NCI-H1436 treated with DMSO at 0.1 percent for 48 hours (cell line): Measurements from ENCODE around the gene FRYL.
"Not testable (repeated sequence)": the region's sequence is repeated elsewhere in the genome, so short reads cannot be mapped to it uniquely, and the experiment has no call there.

ENCODE experiments used
- DNase-seq: peaks from one replicate; lab custom pipeline; 2025; lab: John Stamatoyannopoulos, UW

Gene FRYL

DNA sequence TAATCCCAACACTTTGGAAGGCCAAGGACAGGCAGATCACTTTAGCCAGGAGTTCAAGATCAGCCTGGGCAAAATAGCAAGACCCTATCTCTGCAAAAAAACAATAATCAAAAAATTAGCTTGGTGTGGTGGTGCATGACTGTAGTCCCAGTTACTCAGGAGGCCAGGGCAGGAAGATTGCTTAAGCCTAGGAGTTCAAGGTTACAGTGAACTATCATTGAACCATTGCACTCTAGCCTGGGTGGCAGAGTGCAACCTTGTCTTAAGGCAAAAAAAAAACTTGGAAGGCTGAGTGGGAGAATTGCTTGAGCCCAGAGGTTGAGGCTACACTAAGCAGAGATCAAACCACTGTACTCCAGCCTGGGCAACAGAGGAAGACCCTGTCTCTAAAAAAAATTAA lies 5.2 kb upstream of the FRYL start:
- DNase-seq: no peak

GRCh38 chr4:48781968-48782367 lies 1.9 kb upstream of the FRYL start:
- no peak for DNase-seq

- no peak for DNase-seq
These were observed 761 bp upstream of the FRYL start for GRCh38 chr4:48780865-48781214.

DNA sequence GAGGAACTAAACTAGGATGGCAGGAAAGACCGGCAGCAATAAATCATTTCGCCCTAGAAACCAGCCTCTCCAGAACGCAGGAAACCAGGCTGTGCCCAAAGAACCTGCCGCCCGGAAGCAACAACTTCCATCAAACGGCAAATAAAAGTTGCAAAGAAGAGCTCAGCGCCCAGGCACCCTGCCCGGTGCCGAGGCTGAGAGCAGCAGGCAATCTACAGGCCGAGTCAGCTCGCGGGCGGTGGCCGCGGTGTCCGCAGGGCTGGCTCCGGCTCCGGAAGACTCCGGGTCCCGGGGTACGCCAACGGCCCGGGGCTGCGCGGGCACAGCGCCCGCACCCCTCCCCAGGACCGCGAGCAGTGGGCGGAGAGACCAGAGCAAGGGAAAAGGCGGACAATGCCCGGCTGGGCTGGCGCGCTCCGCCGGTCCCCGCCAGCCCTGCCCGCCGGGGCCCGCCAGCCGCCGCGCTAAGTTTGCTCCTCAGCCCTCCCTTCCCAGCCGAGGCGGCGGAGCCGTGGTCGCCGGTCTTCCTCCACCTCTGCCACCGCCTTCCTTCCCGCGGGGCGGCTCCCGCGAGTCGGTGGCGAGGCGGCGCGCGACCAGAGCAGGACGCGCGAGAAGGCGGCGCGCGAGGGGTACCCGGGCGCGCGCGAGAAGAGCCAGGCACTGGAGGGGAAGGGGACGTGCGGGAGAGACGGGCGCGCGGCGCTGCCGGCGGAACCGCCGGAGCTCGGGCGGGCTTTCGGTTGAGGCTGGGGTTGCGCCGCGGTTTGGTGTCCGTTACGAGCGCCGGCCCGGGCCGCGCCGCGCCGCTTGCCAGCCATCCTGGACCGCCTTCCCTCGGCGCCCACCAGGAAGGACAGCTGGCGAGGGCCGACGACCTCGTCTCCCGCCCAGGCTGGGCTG lies 733 bp downstream of the FRYL start:
- DNase-seq: no peak

DNA sequence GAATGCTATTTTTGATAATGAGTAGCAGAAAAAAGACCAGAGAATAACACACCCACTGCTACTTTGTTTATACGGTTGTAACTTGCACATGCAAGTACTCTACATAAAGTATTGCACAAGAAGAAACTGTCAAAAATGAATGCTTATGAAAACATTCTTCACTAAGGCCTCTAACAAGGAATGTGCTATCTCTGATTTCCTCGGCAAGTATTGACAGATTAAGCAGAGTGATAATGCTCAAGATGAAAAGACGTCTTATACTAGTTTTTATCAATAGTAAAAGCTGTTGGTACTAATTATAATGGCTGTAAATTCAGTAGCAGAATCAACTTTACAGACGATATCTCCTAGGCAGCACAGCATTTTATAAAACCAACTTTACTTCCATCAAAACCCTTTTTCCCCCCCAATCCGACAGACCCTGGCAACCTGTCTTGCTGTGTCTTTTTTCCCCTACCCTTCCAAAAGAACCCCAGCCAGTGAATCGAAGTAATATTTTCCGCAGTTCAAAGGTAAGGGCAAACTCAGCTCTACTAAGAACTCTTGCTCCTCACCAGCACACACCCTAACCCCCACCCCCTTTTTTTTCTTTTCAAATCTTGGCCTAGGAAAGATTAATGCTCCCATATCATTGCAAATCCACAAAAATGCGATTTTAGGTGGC lies 1.5 kb downstream of the FRYL start:
- DNase-seq: no peak

DNA sequence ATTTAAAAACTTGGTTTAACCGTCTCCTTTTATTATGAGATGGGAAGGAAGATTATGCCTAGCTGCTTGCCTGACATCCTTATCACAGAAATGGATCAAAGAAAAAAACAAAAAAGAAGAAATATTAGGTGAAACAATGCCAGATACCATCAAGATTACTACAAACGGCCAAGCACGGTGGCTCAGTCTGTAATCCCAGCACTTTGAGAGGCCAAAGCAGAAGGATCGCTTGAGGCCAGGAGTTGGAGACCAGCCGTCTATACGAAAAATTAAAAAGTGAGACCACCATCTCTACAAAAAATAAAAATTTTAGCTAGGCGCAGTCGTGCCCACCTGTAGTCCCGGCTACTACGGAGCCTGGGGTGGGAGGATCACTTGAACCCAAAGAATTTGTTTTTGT lies 2.3 kb downstream of the FRYL start:
- DNase-seq: no peak

GRCh38 chr4:48774760-48775710 lies 5.0 kb downstream of the FRYL start:
- DNase-seq: no peak

- no peak for DNase-seq
These were observed 7.5 kb downstream of the FRYL start for GRCh38 chr4:48772556-48772955.

- DNase-seq: no peak
These were observed 12.8 kb downstream of the FRYL start for GRCh38 chr4:48767055-48767929.

- DNase-seq: no peak
These were observed 13.8 kb downstream of the FRYL start for GRCh38 chr4:48766131-48766792.

- DNase-seq: no peak
These were observed 17.7 kb downstream of the FRYL start for GRCh38 chr4:48762408-48762807.

- no peak for DNase-seq
These were observed 18.8 kb downstream of the FRYL start for GRCh38 chr4:48761286-48761685.

DNA sequence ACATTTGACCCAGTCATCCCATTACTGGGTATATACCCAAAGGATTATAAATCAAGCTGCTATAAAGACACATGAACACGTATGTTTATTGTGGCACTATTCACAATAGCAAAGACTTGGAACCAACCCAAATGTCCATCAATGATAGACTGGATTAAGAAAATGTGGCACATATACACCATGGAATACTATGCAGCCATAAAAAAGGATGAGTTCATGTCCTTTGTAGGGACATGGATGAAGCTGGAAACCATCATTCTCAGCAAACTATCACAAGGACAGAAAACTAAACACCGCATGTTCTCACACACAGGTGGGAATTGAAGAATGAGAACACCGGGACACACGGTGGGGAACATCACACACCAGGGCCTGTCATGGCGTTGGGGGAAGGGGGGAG lies 21.4 kb downstream of the FRYL start:
- DNase-seq: not testable (repeated sequence)

GRCh38 chr4:48756689-48757220 lies 23.3 kb downstream of the FRYL start:
- no peak for DNase-seq

- DNase-seq: no peak
These were observed 24.8 kb downstream of the FRYL start for GRCh38 chr4:48755281-48755680.

GRCh38 chr4:48753159-48753558 lies 26.9 kb downstream of the FRYL start:
- no peak for DNase-seq

DNA sequence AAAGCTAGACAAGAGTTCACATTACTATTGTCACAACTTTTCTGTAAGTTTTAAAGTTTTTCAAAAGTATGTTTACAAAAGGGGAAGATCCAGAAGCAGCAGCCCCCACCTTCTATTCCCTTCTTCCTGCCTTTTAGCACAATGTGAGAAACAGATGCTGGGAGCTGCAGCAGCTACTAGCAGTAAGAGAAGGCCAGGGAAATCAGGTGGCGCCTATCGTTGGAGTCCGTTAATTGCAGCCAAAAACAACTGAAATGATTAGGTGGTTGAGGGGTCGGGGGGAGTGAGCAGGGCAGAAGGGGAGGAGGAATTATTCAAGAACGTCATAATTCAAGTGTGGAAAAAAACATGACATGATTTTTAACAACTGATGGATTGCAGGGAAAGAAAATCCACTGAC lies 27.4 kb downstream of the FRYL start:
- DNase-seq: no peak

DNA sequence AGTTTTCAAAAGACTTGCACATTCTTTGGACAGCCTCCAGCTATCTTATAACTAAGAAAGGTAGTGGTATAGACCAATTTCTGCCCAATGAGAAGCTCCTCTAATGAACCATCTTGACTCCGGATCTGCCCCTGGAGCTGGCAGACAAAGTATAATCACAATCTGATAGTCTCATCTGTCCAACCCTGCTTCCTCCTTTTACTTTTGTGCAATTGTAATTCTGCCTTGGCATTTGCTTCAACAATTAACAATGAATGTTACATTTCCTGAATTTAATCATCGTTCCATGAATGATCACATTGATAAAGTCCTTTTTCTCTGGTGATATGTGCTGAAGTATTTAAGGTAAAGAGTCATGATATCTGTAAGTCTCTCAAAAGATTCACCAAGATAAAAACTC lies 27.8 kb downstream of the FRYL start:
- no peak for DNase-seq

DNA sequence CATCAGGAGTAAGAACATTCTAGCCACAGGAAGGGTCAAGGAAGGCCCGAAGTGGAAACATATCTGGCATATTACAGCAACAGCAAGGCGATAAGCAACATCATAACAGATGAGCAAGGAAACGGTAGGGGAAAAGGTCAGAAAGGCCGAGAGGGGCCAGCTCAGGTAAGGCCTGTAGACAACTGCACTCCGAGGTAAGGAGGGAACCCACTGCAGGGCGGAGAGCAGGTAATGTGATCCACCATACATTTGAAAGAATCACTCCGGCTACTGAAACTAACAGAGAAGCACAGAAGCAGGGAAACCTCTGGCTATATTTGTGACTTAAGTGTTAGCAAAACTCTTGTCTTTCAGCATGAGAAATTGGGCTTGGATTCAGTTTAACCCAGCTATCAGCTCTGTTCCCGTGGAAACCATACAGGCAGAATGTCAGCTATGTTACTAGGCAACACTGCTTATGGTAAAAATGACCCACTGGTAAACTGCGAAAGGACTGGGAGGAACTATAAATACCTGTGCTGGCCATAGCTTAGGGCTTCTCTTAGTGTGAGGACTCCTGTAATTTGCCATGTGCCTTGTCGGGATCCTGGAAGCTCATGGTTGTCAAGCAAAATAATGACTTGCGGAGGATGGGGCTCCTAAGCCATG lies 31.0 kb downstream of the FRYL start:
- no peak for DNase-seq
